K562 (cell line): ENCODE results near the gene BNC1. TPM values are rescaled to one million over a fixed set of nuclear protein-coding genes. Genes with fewer than 3 reads are reported as not detected.

Experiments
- ARNT ChIP-seq, 2 experiments: fragments of 450-650 bp; IDR thresholded peaks; 2 replicates each; pipeline ENCODE4 v1.6.1; 2016; ENCODE audit warnings: mild to moderate bottlenecking in 1 of 2
- BRD9 ChIP-seq: fragments of 450-650 bp; IDR thresholded peaks from 2 replicates; pipeline ENCODE4 v1.6.1; 2018; ENCODE audit warnings: low read depth; ENCODE audit not compliant: partially characterized antibody
- BRF1 ChIP-seq: IDR thresholded peaks from 3 replicates; pipeline ENCODE4 v1.6.1; 2011; ENCODE audit warnings: borderline replicate concordance, mild to moderate bottlenecking; ENCODE audit not compliant: insufficient read length; ENCODE audit errors: extremely low read depth
- CEBPB ChIP-seq: fragments of 450-650 bp; IDR thresholded peaks from 2 replicates; pipeline ENCODE4 v1.6.1; 2016; ENCODE audit warnings: missing genetic modification characterization, missing compliant biosample characterization
- EZH2 ChIP-seq: IDR thresholded peaks from 2 replicates; pipeline ENCODE4 v1.6.1; 2012; ENCODE audit warnings: low read depth, mild to moderate bottlenecking, inconsistent platforms, low read length, borderline replicate concordance
- FOXJ3 ChIP-seq: sonication (generic); formaldehyde crosslinking; IDR thresholded peaks from 2 replicates; pipeline ENCODE4 v1.4.0; 2020; ENCODE audit warnings: mild to moderate bottlenecking, missing genetic modification reagents
- KLF1 ChIP-seq: fragments of 450-650 bp; IDR thresholded peaks from 2 replicates; pipeline ENCODE4 v1.6.1; 2016; ENCODE audit warnings: missing genetic modification characterization, missing compliant biosample characterization
- MED1 ChIP-seq: sonication (generic); formaldehyde crosslinking; IDR thresholded peaks from 2 replicates; pipeline ENCODE4 v1.8.1; 2023; ENCODE audit warnings: missing genetic modification reagents, borderline replicate concordance
- NR3C1 ChIP-seq: sonication (generic); formaldehyde crosslinking; IDR thresholded peaks from 2 replicates; pipeline ENCODE4 v1.8.1; 2022; ENCODE audit warnings: missing genetic modification reagents
- PKNOX1 ChIP-seq: fragments of 450-650 bp; IDR thresholded peaks from 2 replicates; pipeline ENCODE4 v1.6.1; 2016
- PURB ChIP-seq: sonication (generic); formaldehyde crosslinking; IDR thresholded peaks from 2 replicates; pipeline ENCODE4 v1.9.0; 2021; ENCODE audit warnings: low read depth, mild to moderate bottlenecking, missing genetic modification reagents
- TAF15 ChIP-seq: fragments of 200-400 bp; formaldehyde crosslinking; IDR thresholded peaks from 2 replicates; pipeline ENCODE4 v1.6.1; 2017; ENCODE audit warnings: mild to moderate bottlenecking, low read depth, low read length, moderate library complexity
- TAF9B ChIP-seq: fragments of 450-650 bp; IDR thresholded peaks from 2 replicates; pipeline ENCODE4 v1.6.1; 2018; ENCODE audit warnings: mild to moderate bottlenecking; ENCODE audit not compliant: partially characterized antibody
- ZBTB26 ChIP-seq: fragments of 450-650 bp; formaldehyde crosslinking; IDR thresholded peaks from 2 replicates; pipeline ENCODE4 v1.4.0; 2022; ENCODE audit warnings: missing genetic modification characterization
- ZNF174 ChIP-seq: fragments of 250-450 bp; sonication (Bioruptor Pico); IDR thresholded peaks from 2 replicates; pipeline ENCODE4 v1.4.0; 2020; ENCODE audit warnings: mild to moderate bottlenecking
- ZNF280B ChIP-seq: fragments of 250-450 bp; sonication (Bioruptor Pico); IDR thresholded peaks from 2 replicates; pipeline ENCODE4 v1.5.1; 2021; ENCODE audit warnings: mild to moderate bottlenecking
- ZNF318 ChIP-seq, 2 experiments: fragments of 450-650 bp; IDR thresholded peaks; 2 replicates each; pipeline ENCODE4 v1.6.1; 2016; ENCODE audit warnings: mild to moderate bottlenecking in 2 of 2, borderline replicate concordance in 1 of 2, low read depth in 1 of 2, moderate library complexity in 1 of 2
- polyA plus RNA-seq, 8 experiments: library from polyadenylated mRNA; depleted of rRNA in 4 of 8; stranded (reverse) in 5 of 8; unstranded in 3 of 8; fragments of >200 nt; fragmentation: Nextera tagmentation in 2 of 8; fragmentation: Illumina TruSeq in 1 of 8; extraction: Ambion mirVana in 2 of 8; extraction: Trizol in 1 of 8; gene quantifications; 2 replicates each; pipeline versions ENCODE4 v1.2.1 to v1.2.3, GENCODE V29; 2011 to 2014; ENCODE audit warnings: inconsistent platforms in 1 of 8, missing spikeins in 1 of 8
- total RNA-seq, 7 experiments: library from RNA; depleted of rRNA in 6 of 7; stranded (reverse); fragments of >200 nt in 6 of 7; fragmentation: Illumina TruSeq in 2 of 7; extraction: Trizol in 2 of 7; gene quantifications; 2 replicates each; pipeline versions ENCODE4 v1.2.1 to v1.2.3, GENCODE V29; 2011 to 2021; ENCODE audit warnings: low replicate concordance in 1 of 7

The BNC1 gene
- total and polyA plus RNA-seq, 9 of the 15 experiments (the other 6 are each of a cell fraction or from before 2014, with no cell fraction given), result not detected

GRCh38 chr15:83207660-83208366 lies 76.7 kb downstream of the BNC1 start, which contains the start of gene HDGFL3 (continued):
- TF ChIP-seq FOXJ3 (CRISPR knock-in tag) (no peak), PURB (CRISPR knock-in tag) (no peak), TAF15 (no peak), PKNOX1 (no peak), ZBTB26 (no peak), EZH2 (no peak), ARNT (IDR thresholded peaks at IDR 0.05) (no peak), BRD9 (no peak), MED1 (no peak), KLF1 (no peak), ZNF174 (CRISPR knock-in tag) (no peak), BRF1 (no peak), TAF9B (no peak), CEBPB (tag) (no peak), NR3C1 (CRISPR knock-in tag) (no peak), ZNF280B (CRISPR knock-in tag) (no peak), ZNF318 (IDR thresholded peaks at IDR 0.05; ENCODE audit: borderline replicate concordance in 1 of 2, low read depth in 1 of 2) (no peak)
